HG03103 (cell line): Measurements from ENCODE around the gene TTC22.
A peak's percentile ranks its signal among the peaks of the same experiment; 100 is the strongest.

Experiments used
- ATAC-seq: cut with Tn5 transposase; IDR thresholded peaks from one replicate; pipeline ENCODE4 v1.9.1; 2021; ENCODE audit warnings: low read depth; ENCODE audit not compliant: unreplicated experiment

Gene TTC22

GRCh38 chr1:54810153-54810942 is 9.2 kb upstream of the TTC22 start:
- peak; percentile 88 for ATAC-seq

- no peak for ATAC-seq
Observed at GRCh38 chr1:54809496-54810074, 8.5 kb upstream of the TTC22 start.

- ATAC-seq, result no peak
Observed at GRCh38 chr1:54808443-54809207, 7.5 kb upstream of the TTC22 start.

- no peak for ATAC-seq
Observed at GRCh38 chr1:54807756-54808155, 6.6 kb upstream of the TTC22 start.

GRCh38 chr1:54806931-54807611 is 5.9 kb upstream of the TTC22 start:
- no peak for ATAC-seq

- ATAC-seq, result no peak
Observed at GRCh38 chr1:54805981-54806381, 4.9 kb upstream of the TTC22 start.

GRCh38 chr1:54805466-54805865 is 4.3 kb upstream of the TTC22 start:
- no peak for ATAC-seq

- no peak for ATAC-seq
Observed at GRCh38 chr1:54804471-54805132, 3.5 kb upstream of the TTC22 start.

GRCh38 chr1:54803761-54804470 is 2.8 kb upstream of the TTC22 start:
- ATAC-seq, result no peak

GRCh38 chr1:54800041-54800898 is 853 bp downstream of the TTC22 start:
- no peak for ATAC-seq

GRCh38 chr1:54798769-54799641 is 2.1 kb downstream of the TTC22 start:
- no peak for ATAC-seq

GRCh38 chr1:54798206-54798605 is 2.9 kb downstream of the TTC22 start:
- ATAC-seq, result no peak

- no peak for ATAC-seq
Observed at GRCh38 chr1:54796902-54797301, 4.2 kb downstream of the TTC22 start.

- ATAC-seq, result no peak
Observed at GRCh38 chr1:54795841-54796468, 5.2 kb downstream of the TTC22 start.

- ATAC-seq, result no peak
Observed at GRCh38 chr1:54795356-54795665, 5.8 kb downstream of the TTC22 start.

GRCh38 chr1:54794451-54795355 is 6.4 kb downstream of the TTC22 start:
- no peak for ATAC-seq
